ENCODE results near the gene ZNF836. TPM values are rescaled to one million over a fixed set of nuclear protein-coding genes. Genes with fewer than 3 reads are reported as not detected.

Gene ZNF836
- total and polyA plus RNA-seq, 2 of the 13 experiments (the other 11 are each of a cell fraction or from before 2014, with no cell fraction given) = 1.6 to 5.3 TPM

DNA sequence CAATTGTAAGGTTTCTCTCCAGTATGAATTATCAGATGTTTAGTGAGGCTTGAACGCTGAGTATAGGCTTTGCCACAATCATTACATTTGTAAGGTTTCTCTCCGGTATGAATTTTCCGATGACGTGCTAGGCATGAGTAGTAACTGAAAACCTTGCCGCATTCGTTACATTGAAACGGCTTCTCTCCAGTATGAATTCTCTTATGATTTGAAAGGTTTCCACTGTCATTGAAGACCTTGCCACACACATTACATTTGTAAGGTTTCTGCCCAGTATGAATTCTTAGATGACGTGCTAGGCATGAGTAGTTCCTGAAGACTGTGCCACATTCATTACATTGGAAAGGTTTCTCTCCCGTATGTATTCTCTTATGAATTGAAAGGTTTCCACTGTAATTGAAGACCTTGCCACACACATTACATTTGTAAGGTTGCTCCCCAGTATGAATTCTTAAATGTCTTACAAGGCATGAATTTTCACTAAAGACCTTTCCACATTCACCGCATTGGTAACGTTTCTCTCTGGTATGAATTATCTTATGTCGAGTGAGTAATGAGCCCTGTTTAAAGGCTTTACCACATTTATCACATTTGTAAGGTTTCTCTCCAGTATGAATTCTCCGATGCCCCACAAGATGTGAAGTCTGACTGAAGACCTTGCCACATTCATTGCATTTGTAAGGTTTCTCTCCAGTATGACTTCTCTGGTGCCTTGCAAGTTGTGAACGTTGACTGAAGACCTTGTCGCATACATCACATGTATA lies 15.6 kb downstream of the ZNF836 start (continued):
- TF ChIP-seq ZNF83 (CRISPR knock-in tag; IDR thresholded peaks at IDR 0.05; ENCODE audit: borderline replicate concordance) = no peak

DNA sequence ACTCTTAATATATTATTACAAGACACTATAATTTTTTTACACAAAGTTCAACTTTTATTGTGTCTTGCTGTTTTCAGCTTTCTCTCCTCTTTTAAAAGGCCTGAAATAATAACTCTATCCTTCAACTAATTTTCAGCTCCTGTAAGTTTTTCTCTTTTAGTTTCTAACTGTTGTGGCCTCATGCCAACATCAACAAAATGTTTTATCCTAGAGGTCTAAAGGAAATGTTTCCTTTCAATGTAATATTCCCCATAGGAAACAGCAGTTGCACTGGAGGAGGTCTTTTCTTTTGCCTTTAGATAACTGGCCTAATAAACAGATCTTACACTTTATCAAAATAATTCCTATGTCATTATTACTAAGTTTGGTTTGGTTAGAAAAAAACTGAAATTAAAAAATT lies 23.2 kb downstream of the ZNF836 start:
- in situ Hi-C loops (cut with HindIII; ENCODE audit: extremely low pct_ligation_motif_present, low pct_unique_long_range_greater_than_20kb) = no loop called here
- no peaks in the 10 kb centered on the region for H3K4me1 ChIP-seq (ENCODE audit: insufficient read depth, low read length)
- H3K27ac ChIP-seq (ENCODE audit: extremely low read length, insufficient read depth, low read length) = no peak overlapping the region
- no peak overlapping the region for H3K9ac ChIP-seq (ENCODE audit: insufficient read depth, low read depth, low read length)
- FAIRE-seq = no peak
- H3K4me2 ChIP-seq (ENCODE audit: low read depth, low read length) = no peak overlapping the region
- no peaks in the 10 kb centered on the region for H3K79me2 ChIP-seq (ENCODE audit: insufficient read depth, low read length)
- intact Hi-C loops (cut with micrococcal nuclease; ENCODE audit: unreplicated experiment) = no loop called here
- no peaks in the 10 kb centered on the region; a peak in 1 of 5 replicates for H3K27me3 ChIP-seq (ENCODE audit: control insufficient read depth in 1 of 2, insufficient read depth in 2 of 2, low read length in 2 of 2)
- DNase-seq (ENCODE audit: low spot score) = no peak
- H3K36me3 ChIP-seq (replicated peaks in 1 of 2; ENCODE audit: control insufficient read depth in 1 of 2, insufficient read depth in 2 of 2, low read length in 2 of 2) = no peaks in the 10 kb centered on the region
- H2AFZ ChIP-seq (ENCODE audit: low read length) = no peak overlapping the region
- BruUV-seq (replicated peaks) = no TSS peak
- TF ChIP-seq SMAD3 (CRISPR knock-in tag; IDR thresholded peaks at IDR 0.05) = no peak
- TF ChIP-seq ZNF3 (CRISPR knock-in tag; IDR thresholded peaks at IDR 0.05) = no peak
- TF ChIP-seq IRF2 (CRISPR knock-in tag; IDR thresholded peaks at IDR 0.05) = no peak
- no peak for TF ChIP-seq TOPORS (CRISPR knock-in tag; IDR thresholded peaks at IDR 0.05)
- H3K9me3 ChIP-seq (ENCODE audit: low read length) = peaks cover 76% of the 10 kb centered on the region
- ATAC-seq = no peak
- ChIA-PET POLR2A (no interaction called here), CTCF (ENCODE audit: low intra/inter-chr PET ratio, low total read pairs) (no interaction called here)
- no peak overlapping the region for H3K4me3 ChIP-seq (replicated peaks in 1 of 3; ENCODE audit: insufficient read depth in 1 of 3, low read depth in 2 of 3, low read length in 3 of 3)
- H4K20me1 ChIP-seq (ENCODE audit: insufficient read depth, low read length) = no peaks in the 10 kb centered on the region

DNA sequence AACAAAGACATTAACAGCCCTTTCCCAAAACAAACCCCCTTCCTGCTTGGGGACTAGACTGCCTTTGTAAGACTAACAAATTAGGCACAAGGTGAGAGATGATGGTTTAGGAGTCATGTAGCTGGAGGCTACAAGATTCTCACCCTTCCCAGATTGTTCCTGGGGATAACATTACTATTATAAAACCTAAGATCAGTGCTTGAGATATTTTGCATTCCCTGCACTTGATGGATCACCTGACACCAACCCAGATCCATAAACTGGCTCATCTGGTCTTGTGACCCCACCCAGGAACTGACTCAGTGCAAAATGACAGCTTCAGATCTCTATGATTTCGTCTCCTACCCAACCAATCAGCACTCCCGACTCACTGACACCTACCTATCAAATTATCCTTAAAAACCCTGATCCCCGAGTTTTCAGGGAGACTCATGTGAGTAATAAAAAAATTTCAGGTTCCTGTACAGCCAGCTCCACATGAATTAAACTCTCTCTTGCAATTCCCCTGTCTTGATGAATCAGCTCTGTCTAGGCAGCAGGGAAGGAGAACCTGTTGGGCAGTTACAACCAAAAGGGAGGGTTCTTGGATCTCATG lies 29.3 kb downstream of the ZNF836 start:
- H3K27me3 ChIP-seq (ENCODE audit: control insufficient read depth in 1 of 2, insufficient read depth in 2 of 2, low read length in 2 of 2) = no peaks in the 10 kb centered on the region; a peak in 2 of 5 replicates
- peaks cover 38% of the 10 kb centered on the region for H3K9me3 ChIP-seq (ENCODE audit: low read length)
- no peak overlapping the region for H3K9ac ChIP-seq (ENCODE audit: insufficient read depth, low read depth, low read length)
- H3K4me2 ChIP-seq (ENCODE audit: low read depth, low read length) = no peak overlapping the region
- WGBS (ENCODE audit: low lambda C conversion rate) = 12% methylated on average over 3 of the region's 3 CpGs
- no peaks in the 10 kb centered on the region for H3K36me3 ChIP-seq (replicated peaks in 1 of 2; ENCODE audit: control insufficient read depth in 1 of 2, insufficient read depth in 2 of 2, low read length in 2 of 2)
- ATAC-seq = no peak
- DNase-seq (ENCODE audit: low spot score) = no peak
- no peak overlapping the region for H3K4me3 ChIP-seq (replicated peaks in 1 of 3; ENCODE audit: insufficient read depth in 1 of 3, low read depth in 2 of 3, low read length in 3 of 3)
- in situ Hi-C loops (cut with HindIII; ENCODE audit: extremely low pct_ligation_motif_present, low pct_unique_long_range_greater_than_20kb) = no loop called here
- ChIA-PET POLR2A (no interaction called here), CTCF (ENCODE audit: low intra/inter-chr PET ratio, low total read pairs) (no interaction called here)
- FAIRE-seq = no peak
- no peaks in the 10 kb centered on the region for H4K20me1 ChIP-seq (ENCODE audit: insufficient read depth, low read length)
- BruUV-seq (replicated peaks) = no TSS peak
- no peak overlapping the region for H3K27ac ChIP-seq (ENCODE audit: extremely low read length, insufficient read depth, low read length)
- intact Hi-C loops (cut with micrococcal nuclease; ENCODE audit: unreplicated experiment) = no loop called here
- peaks cover 13% of the 10 kb centered on the region for H3K79me2 ChIP-seq (ENCODE audit: insufficient read depth, low read length)
- H3K4me1 ChIP-seq (ENCODE audit: insufficient read depth, low read length) = peaks cover 25% of the 10 kb centered on the region
- no peak overlapping the region for H2AFZ ChIP-seq (ENCODE audit: low read length)
- TF ChIP-seq ZNF501 (CRISPR knock-in tag; IDR thresholded peaks at IDR 0.05) (no peak), ZNF430 (CRISPR knock-in tag; IDR thresholded peaks at IDR 0.05) (no peak), DR1 (CRISPR knock-in tag; IDR thresholded peaks at IDR 0.05) (no peak), ZNF124 (CRISPR knock-in tag; IDR thresholded peaks at IDR 0.05) (no peak)
- TF ChIP-seq, protein P1, sequence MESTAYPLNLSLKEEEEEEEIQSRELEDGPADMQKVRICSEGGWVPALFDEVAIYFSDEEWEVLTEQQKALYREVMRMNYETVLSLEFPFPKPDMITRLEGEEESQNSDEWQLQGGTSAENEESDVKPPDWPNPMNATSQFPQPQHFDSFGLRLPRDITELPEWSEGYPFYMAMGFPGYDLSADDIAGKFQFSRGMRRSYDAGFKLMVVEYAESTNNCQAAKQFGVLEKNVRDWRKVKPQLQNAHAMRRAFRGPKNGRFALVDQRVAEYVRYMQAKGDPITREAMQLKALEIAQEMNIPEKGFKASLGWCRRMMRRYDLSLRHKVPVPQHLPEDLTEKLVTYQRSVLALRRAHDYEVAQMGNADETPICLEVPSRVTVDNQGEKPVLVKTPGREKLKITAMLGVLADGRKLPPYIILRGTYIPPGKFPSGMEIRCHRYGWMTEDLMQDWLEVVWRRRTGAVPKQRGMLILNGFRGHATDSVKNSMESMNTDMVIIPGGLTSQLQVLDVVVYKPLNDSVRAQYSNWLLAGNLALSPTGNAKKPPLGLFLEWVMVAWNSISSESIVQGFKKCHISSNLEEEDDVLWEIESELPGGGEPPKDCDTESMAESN (CRISPR knock-in tag; conservative IDR thresholded peaks at IDR 0.05) = no peak
- TF ChIP-seq, protein P2, sequence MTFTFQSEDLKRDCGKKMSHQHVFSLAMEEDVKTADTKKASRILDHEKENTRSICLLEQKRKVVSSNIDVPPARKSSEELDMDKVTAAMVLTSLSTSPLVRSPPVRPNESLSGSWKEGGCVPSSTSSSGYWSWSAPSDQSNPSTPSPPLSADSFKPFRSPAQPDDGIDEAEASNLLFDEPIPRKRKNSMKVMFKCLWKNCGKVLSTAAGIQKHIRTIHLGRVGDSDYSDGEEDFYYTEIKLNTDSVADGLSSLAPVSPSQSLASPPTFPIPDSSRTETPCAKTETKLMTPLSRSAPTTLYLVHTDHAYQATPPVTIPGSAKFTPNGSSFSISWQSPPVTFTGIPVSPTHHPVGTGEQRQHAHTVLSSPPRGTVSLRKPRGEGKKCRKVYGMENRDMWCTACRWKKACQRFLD (CRISPR knock-in tag; IDR thresholded peaks at IDR 0.05; ENCODE audit: borderline replicate concordance) = no peak
- TF ChIP-seq, protein P3, sequence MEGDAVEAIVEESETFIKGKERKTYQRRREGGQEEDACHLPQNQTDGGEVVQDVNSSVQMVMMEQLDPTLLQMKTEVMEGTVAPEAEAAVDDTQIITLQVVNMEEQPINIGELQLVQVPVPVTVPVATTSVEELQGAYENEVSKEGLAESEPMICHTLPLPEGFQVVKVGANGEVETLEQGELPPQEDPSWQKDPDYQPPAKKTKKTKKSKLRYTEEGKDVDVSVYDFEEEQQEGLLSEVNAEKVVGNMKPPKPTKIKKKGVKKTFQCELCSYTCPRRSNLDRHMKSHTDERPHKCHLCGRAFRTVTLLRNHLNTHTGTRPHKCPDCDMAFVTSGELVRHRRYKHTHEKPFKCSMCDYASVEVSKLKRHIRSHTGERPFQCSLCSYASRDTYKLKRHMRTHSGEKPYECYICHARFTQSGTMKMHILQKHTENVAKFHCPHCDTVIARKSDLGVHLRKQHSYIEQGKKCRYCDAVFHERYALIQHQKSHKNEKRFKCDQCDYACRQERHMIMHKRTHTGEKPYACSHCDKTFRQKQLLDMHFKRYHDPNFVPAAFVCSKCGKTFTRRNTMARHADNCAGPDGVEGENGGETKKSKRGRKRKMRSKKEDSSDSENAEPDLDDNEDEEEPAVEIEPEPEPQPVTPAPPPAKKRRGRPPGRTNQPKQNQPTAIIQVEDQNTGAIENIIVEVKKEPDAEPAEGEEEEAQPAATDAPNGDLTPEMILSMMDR (CRISPR knock-in tag; IDR thresholded peaks at IDR 0.05) = no peak

Data from HepG2 (cell line).